Aorta (tissue), 5 donors: ENCODE data around the gene SUPT4H1. TPM values are rescaled to one million over a fixed set of nuclear protein-coding genes. Genes with fewer than 3 reads are reported as not detected.

Experiments
- ATAC-seq: fragments of 200-7000 bp; cut with Tn5 transposase; one replicate; pipeline ENCODE4 v1.9.1; 2022; ENCODE audit warnings: moderate library complexity; ENCODE audit not compliant: low FRiP score
- DNase-seq, 2 donors: peaks; one replicate each; pipeline ENCODE4 v3.0.0-alpha.2; 2020
- H3K27ac ChIP-seq, 2 donors: one replicate each; pipeline ENCODE4 v1.5.1; 2013; ENCODE audit warnings: low read length in 2 of 2, mild to moderate bottlenecking in 2 of 2, moderate library complexity in 2 of 2, control low read depth in 1 of 2, inconsistent platforms in 1 of 2, low read depth in 1 of 2
- H3K27me3 ChIP-seq, 2 donors: one replicate each; pipeline ENCODE4 v1.6.1; 2013; ENCODE audit warnings: control low read depth in 1 of 2, low read length in 1 of 2, mild to moderate bottlenecking in 1 of 2, moderate library complexity in 1 of 2; ENCODE audit not compliant: insufficient read depth in 2 of 2, control insufficient read depth in 1 of 2
- H3K36me3 ChIP-seq, 2 donors: one replicate each; pipeline ENCODE4 v1.6.1; 2013; ENCODE audit warnings: control low read depth in 1 of 2, low read length in 1 of 2, mild to moderate bottlenecking in 1 of 2; ENCODE audit not compliant: insufficient read depth in 2 of 2, control insufficient read depth in 1 of 2
- H3K4me1 ChIP-seq, 2 donors: one replicate each; pipeline ENCODE4 v1.6.1; 2013; ENCODE audit warnings: low read length in 2 of 2, control low read depth in 1 of 2, mild to moderate bottlenecking in 1 of 2, moderate library complexity in 1 of 2; ENCODE audit not compliant: insufficient read depth in 2 of 2, control insufficient read depth in 1 of 2
- H3K4me3 ChIP-seq, 2 donors: one replicate each; pipeline ENCODE4 v1.5.1; 2013; ENCODE audit warnings: low read length in 2 of 2, control low read depth in 1 of 2, mild to moderate bottlenecking in 1 of 2
- H3K9me3 ChIP-seq: one replicate; pipeline ENCODE4 v1.6.1; 2013; ENCODE audit warnings: mild to moderate bottlenecking, low read length; ENCODE audit not compliant: control insufficient read depth
- WGBS, 2 donors: extraction: QIAGEN DNeasy Blood & Tissue Kit; methylation state at CpG; one replicate each; pipeline ENCODE4 v1.1.7; 2013; 5-methylcytosine and 5-hydroxymethylcytosine counted together
- intact Hi-C, 2 donors: fragments of 100-400 bp; cut with DNase I; formaldehyde crosslinking; loops; one replicate each; pipeline versions ENCODE4 v1.14.2 to v1.15.0; 2022
- polyA plus RNA-seq, 2 donors: library from polyadenylated mRNA; stranded (reverse); fragments of 200-250 nt; gene quantifications; one replicate each; pipeline ENCODE4 v1.2.3, GENCODE V29; 2013
- total RNA-seq, 2 donors: library from RNA; stranded (reverse); fragmentation: NEBNext Ultra II Directional; extraction: Animal tissue kit (Norgen Biotek cat#: 25700); gene quantifications; one replicate each; pipeline ENCODE4 v1.2.1, GENCODE V29; 2021
- donor health status: healthy with polysubstance abuse.
- donor health status: Bipolar disorder and iron deficiency.
- donor health status: DM: no; HTN: no; CAD: no.
- donor health status: DM: no; HTN: no; CAD: no.
- donor health status: DM: yes; HTN: yes; CAD: no.

The SUPT4H1 gene
- total and polyA plus RNA-seq, 4 donors = 38.4 to 78.2 (median 62.7) TPM

DNA sequence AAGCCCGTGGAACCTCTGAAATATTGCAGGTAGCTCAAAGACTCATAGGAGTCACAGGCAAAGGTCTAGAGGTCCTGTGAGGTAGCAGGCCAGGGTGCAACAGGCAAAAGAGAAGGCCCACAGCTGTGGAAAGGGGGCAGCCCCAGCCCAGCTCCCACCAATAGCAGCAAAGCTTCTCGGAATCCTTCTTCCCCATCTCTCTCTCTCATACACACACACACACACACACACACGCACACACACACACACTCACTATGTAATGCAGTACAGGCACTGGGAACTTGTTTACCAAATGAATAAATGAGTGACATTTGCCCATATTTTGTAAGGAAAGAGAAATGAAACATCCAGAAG is 16.8 kb upstream of the SUPT4H1 start:
- ATAC-seq (no peak), DNase-seq (no peak)
- WGBS, 2 donors = 57 to 58% methylated on average over 3 of the region's 3 CpGs
- Histone ChIP-seq H3K27ac (no peak overlapping the region), H3K4me3 (no peak overlapping the region), H3K27me3 (no peaks in the 10 kb centered on the region), H3K9me3 (no peaks in the 10 kb centered on the region), H3K4me1 (no peaks in the 10 kb centered on the region), H3K36me3 (no peaks in the 10 kb centered on the region)
- intact Hi-C loops = no loop called here

DNA sequence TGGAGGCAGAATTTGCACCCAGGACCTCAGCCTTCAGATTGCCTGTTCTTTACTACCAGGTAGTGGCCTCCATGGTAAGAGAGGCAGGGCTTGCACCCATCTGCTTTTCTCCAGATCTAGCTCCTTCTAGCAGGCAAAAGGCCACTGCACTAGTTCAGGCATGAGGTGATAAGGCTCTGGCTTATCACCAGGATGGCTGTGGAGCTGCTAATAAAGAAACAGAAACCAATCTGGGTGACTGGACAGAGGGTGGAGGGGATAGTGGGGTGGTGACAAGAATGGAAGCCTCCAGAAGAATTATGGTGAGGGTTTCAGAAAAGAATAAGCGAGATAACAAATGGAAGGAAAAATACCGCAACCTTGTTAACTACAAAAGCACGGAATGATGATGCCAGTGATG is 15.5 kb upstream of the SUPT4H1 start:
- H3K4me3 ChIP-seq = no peak overlapping the region
- no peaks in the 10 kb centered on the region for H3K9me3 ChIP-seq
- 93 to 96% methylated on average over 3 of the region's 3 CpGs for WGBS, 2 donors
- H3K27ac ChIP-seq = no peak overlapping the region
- H3K27me3 ChIP-seq = no peaks in the 10 kb centered on the region
- H3K4me1 ChIP-seq = no peaks in the 10 kb centered on the region
- intact Hi-C loops = no loop called here
- DNase-seq (no peak), ATAC-seq (no peak)
- H3K36me3 ChIP-seq = no peaks in the 10 kb centered on the region

DNA sequence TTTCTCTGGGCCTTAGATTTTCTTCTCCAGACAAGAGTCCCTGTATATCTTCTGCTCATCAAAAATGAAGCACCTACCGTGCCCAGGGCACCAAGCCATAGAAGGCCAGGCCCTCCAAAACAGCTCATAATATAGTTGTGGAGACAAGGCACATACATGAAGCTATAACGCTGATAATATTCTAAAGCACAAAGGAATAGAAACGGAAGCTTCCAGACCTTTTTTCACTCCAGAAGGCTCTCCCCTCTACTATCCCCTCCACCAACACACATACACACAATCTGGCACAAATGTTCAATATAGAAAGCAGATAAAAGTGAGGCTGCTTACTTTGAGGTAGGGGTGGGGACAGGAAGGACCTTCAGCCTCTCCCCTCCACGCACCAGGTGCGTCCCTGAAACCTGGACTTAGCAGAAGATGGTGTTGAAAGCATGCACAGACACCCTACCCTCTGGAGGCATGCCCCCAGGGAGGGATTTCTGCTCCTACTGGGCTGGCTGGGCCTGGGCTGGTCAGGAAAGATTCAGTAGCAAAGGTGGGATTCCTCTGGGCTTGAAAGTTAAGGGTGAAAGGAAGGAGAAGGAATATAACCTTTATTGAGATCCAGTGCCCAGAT is 14.1 kb upstream of the SUPT4H1 start:
- 67 to 77% methylated on average over 5 of the region's 5 CpGs for WGBS, 2 donors
- H3K27me3 ChIP-seq = no peaks in the 10 kb centered on the region
- intact Hi-C loops = no loop called here
- no peak overlapping the region for H3K4me3 ChIP-seq
- no peaks in the 10 kb centered on the region for H3K9me3 ChIP-seq
- ATAC-seq = no peak
- H3K27ac ChIP-seq = no peak overlapping the region
- DNase-seq = no peak
- H3K36me3 ChIP-seq = no peaks in the 10 kb centered on the region
- no peaks in the 10 kb centered on the region for H3K4me1 ChIP-seq

DNA sequence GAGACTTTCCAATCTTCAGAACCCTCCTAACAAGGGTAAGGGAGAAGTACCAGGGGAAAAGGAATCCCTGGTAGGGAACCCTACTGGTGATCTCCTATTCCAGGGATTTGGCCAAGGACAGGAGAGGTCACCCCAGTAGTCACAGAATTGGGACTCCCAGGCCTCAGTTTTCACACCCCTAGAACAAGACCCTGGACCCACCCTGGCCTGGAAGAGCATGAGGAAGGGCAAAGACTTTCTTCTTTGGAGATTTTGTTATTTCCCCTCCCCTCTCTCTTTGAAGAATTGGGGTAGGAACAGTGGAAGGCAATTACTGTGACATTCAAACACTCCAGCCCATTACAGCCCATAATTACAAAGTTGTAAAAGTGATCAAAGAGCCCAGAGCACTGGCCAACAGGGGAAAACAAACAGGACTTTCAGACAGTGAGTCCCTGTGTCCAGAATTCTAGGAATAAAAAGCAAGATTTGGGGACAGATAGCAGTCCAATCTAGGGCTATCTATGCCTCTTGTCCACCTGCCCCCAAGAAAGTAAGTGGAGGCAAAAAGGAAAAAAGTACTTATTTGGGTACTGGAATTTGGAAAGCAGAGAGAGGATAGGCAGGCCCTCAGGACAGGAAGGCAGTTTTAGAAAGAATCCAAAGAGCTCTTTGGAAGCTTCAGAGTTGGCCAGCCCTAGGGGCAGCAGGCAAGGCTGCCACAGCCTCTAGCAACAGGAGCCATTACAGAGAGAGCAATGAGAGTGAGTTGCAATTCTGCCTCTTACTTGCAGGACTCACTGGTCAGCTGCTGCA is 13.4 kb upstream of the SUPT4H1 start:
- intact Hi-C loops = no loop called here
- DNase-seq (no peak), ATAC-seq (no peak)
- Histone ChIP-seq H3K9me3 (no peaks in the 10 kb centered on the region), H3K4me1 (no peaks in the 10 kb centered on the region), H3K27me3 (no peaks in the 10 kb centered on the region), H3K4me3 (no peak overlapping the region), H3K27ac (no peak overlapping the region), H3K36me3 (no peaks in the 10 kb centered on the region)

DNA sequence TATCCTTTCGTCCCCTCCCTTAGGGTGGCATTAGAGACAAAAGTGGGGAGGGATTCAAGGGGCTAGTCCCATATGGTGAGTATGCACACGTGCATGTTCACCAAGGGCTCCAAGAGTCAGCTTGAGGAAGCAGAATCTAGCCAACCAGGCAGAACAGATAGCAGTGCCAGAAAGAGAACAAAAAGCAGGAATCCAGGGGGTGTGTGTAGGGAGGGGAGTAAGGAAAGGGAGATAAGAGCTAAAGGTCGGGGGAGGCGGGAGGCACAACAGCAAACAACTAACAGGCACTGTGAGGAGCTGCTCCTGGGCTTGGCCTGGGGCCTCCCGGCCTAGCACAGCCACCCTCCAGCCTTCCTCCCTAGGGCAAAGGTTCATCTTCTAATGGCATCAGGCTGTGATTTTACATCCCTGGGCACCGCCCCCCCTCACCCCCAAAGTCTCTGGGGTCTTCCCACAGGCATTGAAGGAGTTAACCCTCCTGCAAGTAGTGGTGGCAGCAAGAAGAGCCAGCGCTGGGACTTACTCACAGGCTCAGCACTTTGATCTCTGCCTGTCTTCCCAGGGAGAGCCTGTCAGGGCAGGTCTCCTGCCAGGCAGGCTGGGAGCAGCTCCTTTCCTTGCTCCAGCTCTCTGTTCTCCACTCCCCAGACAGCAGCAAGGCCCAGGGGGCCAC is 12.4 kb upstream of the SUPT4H1 start:
- H3K27me3 ChIP-seq = no peaks in the 10 kb centered on the region
- H3K27ac ChIP-seq = no peak overlapping the region
- H3K36me3 ChIP-seq = no peaks in the 10 kb centered on the region
- intact Hi-C loops = no loop called here
- H3K4me1 ChIP-seq = no peaks in the 10 kb centered on the region
- no peaks in the 10 kb centered on the region for H3K9me3 ChIP-seq
- H3K4me3 ChIP-seq = no peak overlapping the region
- DNase-seq (no peak), ATAC-seq (no peak)
- 50 to 53% methylated on average over 7 of the region's 7 CpGs for WGBS, 2 donors

DNA sequence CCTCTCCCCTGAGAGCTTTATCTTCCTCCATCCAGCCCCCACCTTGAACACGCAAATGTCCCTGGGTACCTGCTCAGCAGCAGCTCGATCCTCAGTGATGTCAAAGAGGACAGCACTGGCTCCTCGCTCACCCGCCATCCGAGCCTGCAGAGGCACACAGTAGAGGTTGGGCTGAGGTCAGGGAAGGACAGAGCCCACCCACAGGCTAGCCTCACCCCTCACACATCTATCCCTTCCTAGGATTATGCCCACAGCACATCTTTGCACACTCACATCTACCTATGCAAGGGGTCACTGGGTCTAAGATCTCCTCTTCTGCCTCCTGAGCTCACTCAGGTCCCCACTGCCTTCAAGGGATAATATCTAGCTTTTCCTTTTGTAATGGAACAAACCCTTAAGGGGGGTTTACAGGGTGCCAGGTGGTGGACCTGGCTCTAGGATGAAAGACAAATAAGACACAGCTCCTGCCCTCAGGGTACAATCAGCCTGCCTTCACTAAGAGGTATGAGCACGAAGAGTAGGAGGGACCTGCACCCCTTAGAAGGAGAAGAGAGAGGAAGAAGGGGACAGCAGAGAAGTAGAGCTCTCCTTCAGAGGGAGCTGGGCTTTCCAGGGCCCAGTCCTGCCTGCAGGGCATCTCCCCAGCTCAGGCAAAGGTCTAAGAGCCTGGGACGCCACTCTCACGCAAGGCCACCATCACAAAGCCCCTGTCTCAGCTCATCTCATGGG is 11.6 kb upstream of the SUPT4H1 start:
- Histone ChIP-seq H3K9me3 (no peaks in the 10 kb centered on the region), H3K27me3 (no peaks in the 10 kb centered on the region), H3K4me3 (no peak overlapping the region), H3K27ac (no peak overlapping the region), H3K36me3 (no peaks in the 10 kb centered on the region), H3K4me1 (no peaks in the 10 kb centered on the region)
- intact Hi-C loops = no loop called here
- DNase-seq (no peak), ATAC-seq (no peak)
- 78 to 82% methylated on average over 8 of the region's 8 CpGs for WGBS, 2 donors

DNA sequence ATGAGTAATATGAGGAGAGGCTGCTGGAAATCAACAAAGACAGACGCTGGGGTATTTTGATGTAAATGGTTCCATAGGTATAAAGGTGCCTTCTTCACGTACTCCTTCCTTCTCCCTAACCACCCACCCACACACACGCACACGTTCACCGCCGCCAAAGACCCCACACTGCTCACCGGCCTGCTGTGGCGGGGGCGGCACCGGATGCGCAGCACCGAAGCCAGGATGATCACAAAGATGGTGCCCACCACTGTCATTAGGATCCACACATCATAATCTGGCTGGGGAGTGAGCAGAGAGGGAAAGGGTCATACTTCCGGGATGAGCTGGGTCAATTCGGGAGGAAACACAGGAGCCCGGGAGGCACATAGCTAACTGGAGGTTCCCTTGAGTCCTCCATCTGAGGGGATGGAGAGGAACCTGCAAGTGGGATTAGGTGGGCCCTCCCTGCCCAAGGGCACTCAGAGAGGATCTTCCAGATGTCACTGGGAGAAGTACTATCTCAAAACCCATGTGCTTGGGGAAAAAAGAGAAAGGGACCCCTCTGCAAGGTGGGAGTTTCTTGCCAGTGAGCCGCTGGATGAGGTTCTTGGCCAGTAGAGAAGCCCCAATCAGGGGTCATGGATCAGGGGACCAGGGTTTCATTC is 10.5 kb upstream of the SUPT4H1 start:
- DNase-seq = no peak
- Histone ChIP-seq H3K36me3 (no peaks in the 10 kb centered on the region), H3K27ac (no peak overlapping the region), H3K27me3 (no peaks in the 10 kb centered on the region), H3K4me1 (no peaks in the 10 kb centered on the region), H3K4me3 (no peak overlapping the region), H3K9me3 (no peaks in the 10 kb centered on the region)
- intact Hi-C loops = no loop called here
- ATAC-seq = no peak
- WGBS, 2 donors = 88 to 94% methylated on average over 16 of the region's 16 CpGs

DNA sequence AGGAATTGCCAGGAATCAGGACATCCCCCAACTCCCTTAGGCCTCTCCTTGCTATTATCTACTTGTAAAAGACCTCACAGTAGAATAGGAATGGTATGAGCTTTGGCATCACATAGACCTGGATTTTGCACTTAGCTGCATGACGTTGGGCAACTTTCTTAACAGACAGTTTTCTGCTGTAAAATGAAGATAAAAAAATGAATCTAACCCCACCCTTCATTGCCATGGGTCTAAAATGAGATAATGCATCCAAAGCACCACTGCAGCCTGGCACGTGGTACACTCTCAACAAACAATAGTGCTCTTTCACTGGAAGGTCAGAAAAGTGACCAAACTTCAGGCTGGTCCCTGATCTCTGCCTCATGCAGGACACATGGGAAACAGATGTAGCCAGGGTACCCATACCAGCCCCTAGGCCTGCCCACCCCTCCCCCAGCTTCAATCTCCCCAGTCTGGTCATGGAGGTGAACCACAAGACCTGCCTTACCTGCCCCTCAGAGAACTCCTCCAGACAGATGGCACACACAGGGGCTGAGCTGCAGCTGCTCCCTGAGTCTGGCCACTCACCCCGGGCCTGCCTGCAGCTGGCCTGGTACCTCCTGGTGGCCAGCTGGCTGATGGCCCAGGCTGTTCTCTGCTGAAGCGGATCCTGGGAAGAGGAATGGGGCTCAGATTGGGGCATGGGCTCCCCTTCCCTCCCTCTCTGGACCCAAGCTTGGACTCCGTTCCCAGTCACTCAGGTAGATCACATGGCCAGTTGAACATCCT is 8.5 kb upstream of the SUPT4H1 start:
- intact Hi-C loops = no loop called here
- Histone ChIP-seq H3K27me3 (no peaks in the 10 kb centered on the region), H3K9me3 (no peaks in the 10 kb centered on the region), H3K4me1 (no peaks in the 10 kb centered on the region), H3K4me3 (no peak overlapping the region), H3K27ac (no peak overlapping the region), H3K36me3 (no peaks in the 10 kb centered on the region)
- ATAC-seq = no peak
- no peak for DNase-seq
- 40 to 55% methylated on average over 5 of the region's 5 CpGs for WGBS, 2 donors
